ENCODE measurements around the gene VAV1.

- no peak for TF ChIP-seq POLR2A (IDR thresholded peaks at IDR 0.05)
- no peak for TF ChIP-seq CTCF (IDR thresholded peaks at IDR 0.05)
- TF ChIP-seq EP300 (IDR thresholded peaks at IDR 0.05): no peak
- no peak for TF ChIP-seq POLR2AphosphoS5 (IDR thresholded peaks at IDR 0.05)
These were observed 39.4 kb downstream of the VAV1 start for GRCh38 chr19:6811906-6812305.
